ENCODE data around the gene KIAA2012. TPM values are rescaled to one million over a fixed set of nuclear protein-coding genes. Genes with fewer than 3 reads are reported as not detected.

KIAA2012 gene
- total RNA-seq, 1 donor, result not detected

DNA sequence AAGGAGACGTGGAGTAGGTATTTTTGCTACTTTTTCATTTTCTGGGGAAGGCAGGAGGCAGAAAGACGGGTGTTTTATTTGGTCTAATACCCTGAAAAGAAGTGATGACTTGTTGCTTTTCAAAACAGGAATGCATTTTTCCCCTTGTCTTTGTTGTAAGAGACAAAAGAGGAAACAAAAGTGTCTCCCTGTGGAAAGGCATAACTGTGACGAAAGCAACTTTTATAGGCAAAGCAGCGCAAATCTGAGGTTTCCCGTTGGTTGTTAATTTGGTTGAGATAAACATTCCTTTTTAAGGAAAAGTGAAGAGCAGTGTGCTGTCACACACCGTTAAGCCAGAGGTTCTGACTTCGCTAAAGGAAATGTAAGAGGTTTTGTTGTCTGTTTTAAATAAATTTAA, 36.0 kb upstream of the KIAA2012 start:
- Histone ChIP-seq H3K4me3 (ENCODE audit: low read length) (no peak overlapping the region), H3K27me3 (ENCODE audit: insufficient read depth, low read length) (peaks cover 73% of the 10 kb centered on the region), H3K4me1 (ENCODE audit: insufficient read depth, low read length) (peaks cover 27% of the 10 kb centered on the region), H3K9me3 (ENCODE audit: low read depth, low read length) (no peaks in the 10 kb centered on the region)

GRCh38 chr2:202038471-202039277, 34.4 kb upstream of the KIAA2012 start:
- Histone ChIP-seq H3K9me3 (ENCODE audit: low read depth, low read length) (no peaks in the 10 kb centered on the region), H3K27me3 (ENCODE audit: insufficient read depth, low read length) (peaks cover 63% of the 10 kb centered on the region), H3K4me1 (ENCODE audit: insufficient read depth, low read length) (peaks cover 17% of the 10 kb centered on the region), H3K4me3 (ENCODE audit: low read length) (no peak overlapping the region)

DNA sequence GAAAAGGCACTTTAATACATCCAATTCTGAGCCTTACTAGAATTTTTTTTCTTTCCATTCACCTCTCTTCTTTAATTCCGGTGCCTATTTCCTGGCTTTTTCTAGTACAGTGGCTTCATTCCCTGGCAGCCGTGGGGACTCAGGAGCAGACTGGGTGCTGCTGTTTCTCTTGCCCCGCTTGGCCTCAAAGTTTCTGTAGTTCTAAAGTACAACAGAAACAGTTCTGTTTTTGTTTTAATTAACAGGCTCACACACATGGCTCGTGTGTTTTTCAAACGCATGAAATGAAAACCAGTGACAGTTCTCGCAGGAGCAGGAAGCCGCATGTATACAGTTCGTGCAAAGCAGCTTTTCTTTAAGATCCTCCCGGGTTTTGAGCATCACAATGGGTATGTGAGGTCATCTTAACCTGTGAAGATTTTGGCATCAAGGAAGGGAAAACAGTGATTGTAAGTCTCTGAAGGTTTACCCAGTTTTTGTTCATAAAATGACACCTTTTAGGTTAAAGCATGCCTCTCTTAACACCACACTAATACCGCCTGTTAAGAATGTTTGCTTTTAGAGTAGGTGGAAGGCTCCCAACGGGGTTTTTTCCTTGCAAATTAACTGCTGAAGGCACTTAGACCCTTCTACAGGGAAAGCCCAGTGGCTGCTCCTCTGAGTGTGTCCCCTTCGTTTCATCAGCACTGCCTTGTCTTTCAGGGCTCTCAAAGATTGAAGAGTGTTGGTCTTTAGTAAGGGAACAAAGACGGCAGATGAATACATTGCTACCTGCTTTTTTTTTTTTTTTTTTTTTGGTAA, 33.6 kb upstream of the KIAA2012 start:
- Histone ChIP-seq H3K9me3 (ENCODE audit: low read depth, low read length) (no peaks in the 10 kb centered on the region), H3K4me3 (ENCODE audit: low read length) (no peak overlapping the region), H3K4me1 (ENCODE audit: insufficient read depth, low read length) (peaks cover 15% of the 10 kb centered on the region), H3K27me3 (ENCODE audit: insufficient read depth, low read length) (peaks cover 63% of the 10 kb centered on the region)

DNA sequence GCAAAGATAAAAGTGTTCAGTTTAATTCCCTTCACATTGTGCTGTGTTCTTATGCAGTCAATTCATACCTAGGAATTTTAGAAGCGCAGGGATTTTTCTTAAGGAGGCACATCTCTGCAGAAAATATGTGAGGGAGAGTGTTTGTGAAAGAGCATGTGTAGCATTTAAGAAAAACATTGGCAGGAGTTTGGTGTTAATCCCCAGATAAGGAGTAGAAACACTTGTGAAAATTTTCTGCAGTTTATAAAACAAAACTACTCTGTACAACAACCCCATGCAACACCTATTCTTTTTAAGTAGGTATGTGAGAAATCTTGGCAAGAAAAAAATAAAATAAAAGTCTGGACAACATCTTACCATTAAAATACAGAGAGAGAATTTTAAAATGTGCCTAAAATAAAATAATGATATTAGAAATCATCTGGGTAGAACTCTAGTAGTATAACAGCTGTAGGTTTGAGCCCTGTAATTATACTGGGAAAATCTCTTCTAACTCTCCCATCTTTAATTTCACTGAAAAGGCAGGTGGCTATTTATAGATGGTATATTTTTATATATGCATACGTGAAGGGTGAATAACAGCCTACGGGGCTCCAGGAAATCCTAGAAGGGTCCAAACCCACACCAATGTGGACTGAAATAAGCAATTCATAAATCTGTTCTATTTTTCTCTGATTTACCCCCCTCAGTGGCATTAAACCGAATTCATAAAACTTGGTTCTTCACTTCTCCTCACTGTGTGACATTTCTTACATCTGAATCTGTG, 32.8 kb upstream of the KIAA2012 start:
- peaks cover 55% of the 10 kb centered on the region for H3K27me3 ChIP-seq (ENCODE audit: insufficient read depth, low read length)
- H3K9me3 ChIP-seq (ENCODE audit: low read depth, low read length), result no peaks in the 10 kb centered on the region
- H3K4me3 ChIP-seq (ENCODE audit: low read length), result no peak overlapping the region
- H3K4me1 ChIP-seq (ENCODE audit: insufficient read depth, low read length), result peaks cover 7% of the 10 kb centered on the region

DNA sequence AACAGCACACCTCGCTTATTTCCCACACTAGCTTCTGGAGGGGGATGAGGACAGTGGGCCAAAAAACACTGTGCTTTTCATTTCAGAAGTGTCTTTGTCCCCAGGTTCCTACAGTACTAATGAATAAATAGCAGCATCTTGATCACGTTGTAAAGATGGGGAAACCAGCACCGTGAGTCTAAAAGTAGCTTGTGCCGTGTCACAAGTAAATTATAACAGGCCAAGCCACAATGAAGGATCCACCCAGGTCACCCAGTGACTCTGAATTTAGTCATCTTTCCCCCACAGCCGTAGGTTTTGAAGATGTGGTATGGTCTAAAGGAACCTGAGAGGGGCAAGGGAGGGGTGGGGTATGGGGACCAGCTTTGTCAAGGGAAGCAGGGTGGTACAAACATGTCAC, 30.6 kb upstream of the KIAA2012 start:
- Histone ChIP-seq H3K9me3 (ENCODE audit: low read depth, low read length) (no peaks in the 10 kb centered on the region), H3K27me3 (ENCODE audit: insufficient read depth, low read length) (peaks cover 33% of the 10 kb centered on the region), H3K4me3 (ENCODE audit: low read length) (no peak overlapping the region), H3K4me1 (ENCODE audit: insufficient read depth, low read length) (no peaks in the 10 kb centered on the region)

- H3K27me3 ChIP-seq (ENCODE audit: insufficient read depth, low read length), result peaks cover 23% of the 10 kb centered on the region
- no peaks in the 10 kb centered on the region for H3K4me1 ChIP-seq (ENCODE audit: insufficient read depth, low read length)
- H3K4me3 ChIP-seq (ENCODE audit: low read length), result no peak overlapping the region
- H3K9me3 ChIP-seq (ENCODE audit: low read depth, low read length), result no peaks in the 10 kb centered on the region
Measured at GRCh38 chr2:202043475-202043874, 29.6 kb upstream of the KIAA2012 start.

DNA sequence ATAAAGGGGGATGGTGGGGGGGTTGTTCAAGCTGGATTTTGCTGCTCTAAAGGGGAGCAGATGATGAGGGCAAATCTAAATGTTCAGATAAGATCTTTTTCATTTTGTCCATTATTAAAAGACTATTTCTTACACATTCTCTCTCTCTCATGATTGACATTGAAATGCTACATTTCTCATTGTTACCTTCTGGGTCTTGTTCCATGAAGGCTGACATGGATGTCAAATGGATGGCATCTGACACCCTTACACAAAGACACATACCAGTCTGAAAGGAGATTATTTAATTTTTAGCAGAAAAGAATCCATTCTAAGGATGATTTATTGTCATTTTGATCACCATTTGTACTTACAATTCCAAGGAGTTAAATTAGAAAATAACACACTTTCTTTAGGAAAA, 28.3 kb upstream of the KIAA2012 start:
- H3K4me3 ChIP-seq (ENCODE audit: low read length), result no peak overlapping the region
- H3K9me3 ChIP-seq (ENCODE audit: low read depth, low read length), result no peaks in the 10 kb centered on the region
- H3K4me1 ChIP-seq (ENCODE audit: insufficient read depth, low read length), result no peaks in the 10 kb centered on the region
- H3K27me3 ChIP-seq (ENCODE audit: insufficient read depth, low read length), result peaks cover 10% of the 10 kb centered on the region

DNA sequence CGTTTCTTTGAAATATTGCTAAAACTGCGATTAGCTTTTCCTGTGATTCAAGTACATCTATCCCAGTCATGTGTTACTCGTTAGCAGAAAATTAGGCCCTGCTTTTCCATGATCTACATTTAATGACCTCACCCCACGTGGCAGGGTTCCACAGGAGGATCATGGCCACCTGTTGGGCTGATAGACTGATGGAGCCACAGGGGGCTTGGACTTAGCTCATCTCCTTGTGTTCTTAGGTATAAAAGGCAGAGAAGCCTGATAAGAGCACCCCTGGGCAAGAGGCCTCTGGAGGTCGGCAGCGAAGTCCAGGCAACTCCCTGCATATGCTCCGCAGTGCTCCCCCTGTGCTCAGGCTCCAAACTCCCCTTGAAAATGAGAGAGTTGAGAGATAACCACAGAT, 26.5 kb upstream of the KIAA2012 start:
- no peaks in the 10 kb centered on the region for H3K4me1 ChIP-seq (ENCODE audit: insufficient read depth, low read length)
- H3K9me3 ChIP-seq (ENCODE audit: low read depth, low read length), result no peaks in the 10 kb centered on the region
- no peak overlapping the region for H3K4me3 ChIP-seq (ENCODE audit: low read length)

GRCh38 chr2:202049092-202049728, 23.8 kb upstream of the KIAA2012 start:
- no peaks in the 10 kb centered on the region for H3K9me3 ChIP-seq (ENCODE audit: low read depth, low read length)
- no peak overlapping the region for H3K4me3 ChIP-seq (ENCODE audit: low read length)
- H3K27me3 ChIP-seq (ENCODE audit: insufficient read depth, low read length), result no peaks in the 10 kb centered on the region
- H3K4me1 ChIP-seq (ENCODE audit: insufficient read depth, low read length), result no peaks in the 10 kb centered on the region

More for the DNA sequence above, 26.5 kb upstream of the KIAA2012 start:
- no peaks in the 10 kb centered on the region for H3K27me3 ChIP-seq (ENCODE audit: insufficient read depth, low read length)

DNA sequence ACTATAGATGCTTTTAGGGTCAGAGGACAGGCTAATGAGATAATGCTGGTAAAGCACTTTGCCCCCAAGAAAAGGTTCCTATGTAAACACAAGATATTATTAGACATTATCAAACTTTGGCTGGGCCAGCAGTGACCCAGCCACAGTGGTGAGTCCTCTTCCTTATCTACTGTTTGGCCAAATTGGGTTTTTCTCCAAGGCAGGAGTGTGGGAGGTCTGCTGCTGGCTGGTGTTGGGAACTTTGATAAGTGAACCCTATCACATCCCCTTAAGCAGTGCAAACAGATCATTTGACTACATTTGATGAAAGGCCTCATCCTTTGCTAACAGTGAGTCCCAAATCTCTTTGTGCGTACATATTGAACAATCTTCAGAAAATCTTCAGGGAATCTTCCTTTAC, 23.2 kb upstream of the KIAA2012 start:
- H3K9me3 ChIP-seq (ENCODE audit: low read depth, low read length), result no peaks in the 10 kb centered on the region
- no peak overlapping the region for H3K4me3 ChIP-seq (ENCODE audit: low read length)
- H3K4me1 ChIP-seq (ENCODE audit: insufficient read depth, low read length), result no peaks in the 10 kb centered on the region
- H3K27me3 ChIP-seq (ENCODE audit: insufficient read depth, low read length), result peaks cover 3% of the 10 kb centered on the region

DNA sequence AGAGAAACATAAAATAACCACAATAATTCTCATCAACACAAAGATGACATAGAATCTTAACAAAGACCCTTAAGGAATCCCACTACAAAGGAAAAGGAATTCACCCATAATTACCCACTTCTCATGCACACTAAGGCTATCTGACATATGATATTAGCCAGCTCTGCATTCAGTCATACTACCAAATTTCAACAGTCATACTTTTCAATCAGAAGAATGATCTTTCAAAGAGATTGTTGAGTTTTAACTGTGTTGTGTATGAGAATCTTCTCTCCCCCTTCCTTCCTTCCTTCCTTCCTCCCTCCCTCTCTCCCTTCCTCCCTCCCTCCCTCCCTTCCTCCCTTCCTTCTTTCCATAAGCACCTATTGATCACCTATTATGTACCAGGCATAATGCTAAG, 22.4 kb upstream of the KIAA2012 start:
- Histone ChIP-seq H3K9me3 (ENCODE audit: low read depth, low read length) (no peaks in the 10 kb centered on the region), H3K4me3 (ENCODE audit: low read length) (no peak overlapping the region), H3K27me3 (ENCODE audit: insufficient read depth, low read length) (peaks cover 7% of the 10 kb centered on the region), H3K4me1 (ENCODE audit: insufficient read depth, low read length) (no peaks in the 10 kb centered on the region)

- Histone ChIP-seq H3K9me3 (ENCODE audit: low read depth, low read length) (no peaks in the 10 kb centered on the region), H3K27me3 (ENCODE audit: insufficient read depth, low read length) (peaks cover 14% of the 10 kb centered on the region), H3K4me3 (ENCODE audit: low read length) (no peak overlapping the region), H3K4me1 (ENCODE audit: insufficient read depth, low read length) (no peaks in the 10 kb centered on the region)
Measured at GRCh38 chr2:202051499-202052161, 21.4 kb upstream of the KIAA2012 start.

GRCh38 chr2:202052235-202052634, 20.8 kb upstream of the KIAA2012 start:
- Histone ChIP-seq H3K4me1 (ENCODE audit: insufficient read depth, low read length) (no peaks in the 10 kb centered on the region), H3K9me3 (ENCODE audit: low read depth, low read length) (no peaks in the 10 kb centered on the region), H3K27me3 (ENCODE audit: insufficient read depth, low read length) (peaks cover 14% of the 10 kb centered on the region), H3K4me3 (ENCODE audit: low read length) (no peak overlapping the region)

DNA sequence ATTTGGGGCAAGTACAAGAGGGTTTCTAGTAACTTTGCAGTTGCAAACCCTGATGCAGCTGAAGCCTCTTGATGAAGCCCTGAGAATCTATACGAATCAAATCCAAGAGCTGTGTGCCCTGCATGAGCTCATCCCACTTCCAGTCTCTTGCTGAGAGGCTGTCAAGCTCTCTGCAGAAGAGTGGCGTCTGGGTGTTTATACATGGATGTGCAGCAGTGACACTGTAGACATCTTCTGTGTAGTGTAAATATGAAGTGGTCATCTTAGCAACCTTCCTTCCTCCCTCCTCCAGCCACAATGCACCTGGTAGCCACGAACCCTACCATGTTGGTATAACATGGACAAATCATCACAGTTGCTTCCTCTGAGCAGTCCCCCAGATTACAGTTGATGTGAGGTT, 18.4 kb upstream of the KIAA2012 start:
- Histone ChIP-seq H3K4me3 (ENCODE audit: low read length) (no peak overlapping the region), H3K4me1 (ENCODE audit: insufficient read depth, low read length) (no peaks in the 10 kb centered on the region), H3K27me3 (ENCODE audit: insufficient read depth, low read length) (peaks cover 14% of the 10 kb centered on the region), H3K9me3 (ENCODE audit: low read depth, low read length) (no peaks in the 10 kb centered on the region)

Measured in mononuclear cell (primary cell).